GM18517 (cell line): Measurements from ENCODE around the gene COL25A1.
"Not testable (repeated sequence)": the region's sequence is repeated elsewhere in the genome, so short reads cannot be mapped to it uniquely, and the experiment has no call there.

Experiments used
- ATAC-seq: cut with Tn5 transposase; IDR thresholded peaks from one replicate; pipeline ENCODE4 v1.9.1; 2021; ENCODE audit warnings: mild to moderate bottlenecking, moderate library complexity; ENCODE audit not compliant: unreplicated experiment

Gene COL25A1

GRCh38 chr4:109131559-109131958 is 170.9 kb downstream of the COL25A1 start:
- no peak for ATAC-seq

GRCh38 chr4:109128589-109128988 is 173.9 kb downstream of the COL25A1 start:
- ATAC-seq = no peak

GRCh38 chr4:109127866-109128265 is 174.6 kb downstream of the COL25A1 start:
- no peak for ATAC-seq

GRCh38 chr4:109126856-109127255 is 175.6 kb downstream of the COL25A1 start:
- no peak for ATAC-seq

GRCh38 chr4:109125084-109125483 is 177.4 kb downstream of the COL25A1 start:
- no peak for ATAC-seq

GRCh38 chr4:109123951-109124350 is 178.5 kb downstream of the COL25A1 start:
- ATAC-seq = no peak

GRCh38 chr4:109121561-109121960 is 180.9 kb downstream of the COL25A1 start:
- no peak for ATAC-seq

- no peak for ATAC-seq
These were observed 182.6 kb downstream of the COL25A1 start for GRCh38 chr4:109119852-109120251.

GRCh38 chr4:109118635-109119034 is 183.8 kb downstream of the COL25A1 start:
- no peak for ATAC-seq

- no peak for ATAC-seq
These were observed 188.0 kb downstream of the COL25A1 start for GRCh38 chr4:109114501-109114900.

GRCh38 chr4:109113521-109113920 is 188.9 kb downstream of the COL25A1 start:
- no peak for ATAC-seq

GRCh38 chr4:109111031-109111430 is 191.4 kb downstream of the COL25A1 start:
- ATAC-seq = no peak

GRCh38 chr4:109108215-109108614 is 194.2 kb downstream of the COL25A1 start:
- ATAC-seq = not testable (repeated sequence)

- ATAC-seq = no peak
These were observed 208.4 kb downstream of the COL25A1 start for GRCh38 chr4:109094056-109094455.

GRCh38 chr4:109091727-109092409 is 210.6 kb downstream of the COL25A1 start:
- ATAC-seq = no peak

- ATAC-seq = no peak
These were observed 218.5 kb downstream of the COL25A1 start for GRCh38 chr4:109083911-109084310.

GRCh38 chr4:109079731-109080130 is 222.7 kb downstream of the COL25A1 start:
- no peak for ATAC-seq

GRCh38 chr4:109079201-109079600 is 223.3 kb downstream of the COL25A1 start:
- no peak for ATAC-seq

GRCh38 chr4:109078724-109079123 is 223.7 kb downstream of the COL25A1 start:
- ATAC-seq = no peak

GRCh38 chr4:109077505-109077904 is 225.0 kb downstream of the COL25A1 start:
- no peak for ATAC-seq

GRCh38 chr4:109076709-109077108 is 225.7 kb downstream of the COL25A1 start:
- ATAC-seq = not testable (repeated sequence)

- no peak for ATAC-seq
These were observed 226.8 kb downstream of the COL25A1 start for GRCh38 chr4:109075621-109076020.

- no peak for ATAC-seq
These were observed 229.9 kb downstream of the COL25A1 start for GRCh38 chr4:109072595-109072994.
